H1 (cell line): ENCODE data around the gene CELSR1. TPM values are rescaled to one million over a fixed set of nuclear protein-coding genes. Genes with fewer than 3 reads are reported as not detected.

ENCODE experiments used
- CTCF ChIA-PET: fragments of 300-600 bp; sonication (Branson Sonifier 250); formaldehyde crosslinking; loops from one replicate; lab custom pipeline; 2021; ENCODE audit not compliant: partially characterized antibody; lab: Charles Lee
- POLR2A ChIA-PET: fragments of 300-600 bp; sonication (Branson Sonifier 250); formaldehyde crosslinking; loops from one replicate; lab custom pipeline; 2021; ENCODE audit warnings: inconsistent platforms; ENCODE audit not compliant: partially characterized antibody; lab: Charles Lee
- DNase-seq, 2 experiments: peaks; one replicate each; pipeline versions ENCODE4 v3.0.0 to v3.0.0-alpha.2; 2010 to 2022; ENCODE audit warnings: low spot score in 2 of 2, low read depth in 1 of 2, mixed read lengths in 1 of 2
- FAIRE-seq: peaks from 2 replicates; lab custom pipeline; 2011; peaks lifted over from hg19 to GRCh38; lab: Jason Lieb, UNC
- H2AFZ ChIP-seq: 2 replicates; pipeline ENCODE4 v1.8.1; 2012; ENCODE audit warnings: low read length, inconsistent platforms
- H2AK5ac ChIP-seq: 2 replicates; pipeline ENCODE4 v1.6.1; 2013; ENCODE audit warnings: low read depth, low read length
- H2BK120ac ChIP-seq: replicated peaks from 2 replicates; pipeline ENCODE3; 2013; ENCODE audit warnings: low read depth, low read length, inconsistent platforms
- H2BK12ac ChIP-seq: 2 replicates; pipeline ENCODE4 v1.6.1; 2013; ENCODE audit warnings: low read depth, low read length
- H2BK15ac ChIP-seq: 2 replicates; pipeline ENCODE4 v1.6.1; 2013; ENCODE audit warnings: low read length
- H2BK20ac ChIP-seq: 2 replicates; pipeline ENCODE4 v1.6.1; 2013; ENCODE audit warnings: low read length
- H2BK5ac ChIP-seq: 2 replicates; pipeline ENCODE4 v1.6.1; 2013; ENCODE audit warnings: low read depth, low read length
- H3K14ac ChIP-seq: 2 replicates; pipeline ENCODE4 v1.6.1; 2013; ENCODE audit warnings: inconsistent platforms; ENCODE audit not compliant: insufficient read length
- H3K18ac ChIP-seq: 2 replicates; pipeline ENCODE4 v1.6.1; 2013; ENCODE audit warnings: low read length; ENCODE audit errors: extremely low read depth
- H3K23ac ChIP-seq: 2 replicates; pipeline ENCODE4 v1.6.1; 2013; ENCODE audit warnings: inconsistent platforms; ENCODE audit not compliant: insufficient read length
- H3K23me2 ChIP-seq: 2 replicates; pipeline ENCODE4 v1.6.1; 2013; ENCODE audit warnings: low read depth, low read length
- H3K27ac ChIP-seq: 2 replicates; pipeline ENCODE4 v1.6.1; 2011; ENCODE audit warnings: low read depth, low read length, inconsistent platforms
- H3K27me3 ChIP-seq, 4 experiments: replicated peaks in 1 of 4; 1 replicate in 1 of 4; 2 replicates in 3 of 4; pipeline versions ENCODE4 v1.6.1 to v1.8.1; 2011 to 2013; ENCODE audit warnings: low read length in 3 of 4, mild to moderate bottlenecking in 3 of 4, inconsistent platforms in 2 of 4, mixed read lengths in 2 of 4, moderate library complexity in 1 of 4; ENCODE audit not compliant: control insufficient read depth in 3 of 4, insufficient read depth in 3 of 4; ENCODE audit errors: extremely low read depth in 1 of 4
- H3K36me3 ChIP-seq, 4 experiments: 2 replicates each; pipeline versions ENCODE4 v1.6.1 to v1.8.1; 2011 to 2013; ENCODE audit warnings: mild to moderate bottlenecking in 4 of 4, low read length in 3 of 4, moderate library complexity in 2 of 4, control low read depth in 1 of 4, inconsistent platforms in 1 of 4; ENCODE audit not compliant: insufficient read depth in 4 of 4, control insufficient read depth in 2 of 4
- H3K4ac ChIP-seq: replicated peaks from 2 replicates; pipeline ENCODE3; 2013; ENCODE audit warnings: low read length, low read depth, mixed read lengths, inconsistent platforms; ENCODE audit not compliant: insufficient read length
- H3K4me1 ChIP-seq, 4 experiments: replicated peaks in 1 of 4; 1 replicate in 1 of 4; 2 replicates in 3 of 4; pipeline versions ENCODE4 v1.6.1 to v1.8.1; 2011 to 2013; ENCODE audit warnings: low read length in 3 of 4, inconsistent platforms in 2 of 4, mixed read lengths in 1 of 4; ENCODE audit not compliant: insufficient read depth in 4 of 4, control insufficient read depth in 3 of 4
- H3K4me2 ChIP-seq, 2 experiments: 2 replicates each; pipeline versions ENCODE4 v1.6.1 to v1.8.1; 2011 to 2013; ENCODE audit warnings: low read depth in 2 of 2, low read length in 2 of 2, control low read depth in 1 of 2, inconsistent platforms in 1 of 2, mild to moderate bottlenecking in 1 of 2; ENCODE audit not compliant: insufficient read depth in 1 of 2
- H3K4me3 ChIP-seq, 4 experiments: fragments of 200-600, 300-600 bp in 1 of 4; sonication (generic), shearing (Covaris generic), sonication (Bioruptor Twin) in 1 of 4; 2 replicates each; pipeline versions ENCODE4 v1.5.1 to v1.8.1; 2011 to 2016; ENCODE audit warnings: low read length in 4 of 4, low read depth in 3 of 4, control low read depth in 2 of 4, inconsistent platforms in 2 of 4, mild to moderate bottlenecking in 2 of 4, mixed read lengths in 1 of 4, moderate library complexity in 1 of 4; ENCODE audit not compliant: insufficient read depth in 2 of 4; ENCODE audit errors: extremely low read depth in 1 of 4
- H3K56ac ChIP-seq: replicated peaks from 2 replicates; pipeline ENCODE3; 2013; ENCODE audit warnings: low read depth, mild to moderate bottlenecking, mixed read lengths, low read length, inconsistent platforms; ENCODE audit not compliant: insufficient read length
- H3K79me1 ChIP-seq: 2 replicates; pipeline ENCODE4 v1.6.1; 2013; ENCODE audit warnings: low read depth, low read length, control low read depth
- H3K79me2 ChIP-seq, 2 experiments: 2 replicates each; pipeline versions ENCODE4 v1.6.1 to v1.8.1; 2012 to 2013; ENCODE audit warnings: low read length in 2 of 2, mild to moderate bottlenecking in 2 of 2, inconsistent platforms in 1 of 2; ENCODE audit not compliant: insufficient read depth in 2 of 2, control insufficient read depth in 1 of 2
- H3K9ac ChIP-seq, 4 experiments: replicated peaks in 1 of 4; 1 replicate in 1 of 4; 2 replicates in 3 of 4; pipeline versions ENCODE4 v1.6.1 to v1.8.1; 2011 to 2013; ENCODE audit warnings: low read depth in 3 of 4, low read length in 3 of 4, control low read depth in 2 of 4, mild to moderate bottlenecking in 2 of 4, moderate library complexity in 2 of 4, inconsistent platforms in 1 of 4; ENCODE audit errors: extremely low read depth in 1 of 4
- H3K9me3 ChIP-seq, 2 experiments: 2 replicates each; pipeline versions ENCODE4 v1.6.1 to v1.8.1; 2012 to 2013; ENCODE audit warnings: mild to moderate bottlenecking in 2 of 2, moderate library complexity in 2 of 2, control low read depth in 1 of 2, inconsistent platforms in 1 of 2, low read depth in 1 of 2, low read length in 1 of 2, mixed read lengths in 1 of 2; ENCODE audit not compliant: insufficient read depth in 2 of 2
- H4K20me1 ChIP-seq, 2 experiments: replicated peaks in 1 of 2; 2 replicates each; pipeline versions ENCODE3 to v1.8.1; 2011 to 2013; ENCODE audit warnings: inconsistent platforms in 2 of 2, low read length in 2 of 2, mild to moderate bottlenecking in 1 of 2; ENCODE audit not compliant: insufficient read depth in 2 of 2, control insufficient read depth in 1 of 2
- H4K5ac ChIP-seq: 2 replicates; pipeline ENCODE4 v1.6.1; 2013; ENCODE audit warnings: low read length, low read depth, mixed read lengths, inconsistent platforms; ENCODE audit not compliant: insufficient read length
- H4K8ac ChIP-seq: 2 replicates; pipeline ENCODE4 v1.8.0; 2013; ENCODE audit warnings: mild to moderate bottlenecking, moderate library complexity, low read length, inconsistent platforms; ENCODE audit not compliant: insufficient read depth; ENCODE audit errors: extremely low read depth
- H4K91ac ChIP-seq: replicated peaks from 2 replicates; pipeline ENCODE3; 2013; ENCODE audit warnings: low read length, mixed read lengths, inconsistent platforms; ENCODE audit not compliant: insufficient read length
- EGR1 ChIP-seq: IDR thresholded peaks from 2 replicates; pipeline ENCODE4 v1.6.1; 2011; ENCODE audit warnings: low read depth, low read length, borderline replicate concordance
- HDAC2 ChIP-seq, 2 experiments: fragments of 300-600 bp in 1 of 2; sonication (generic) in 1 of 2; IDR thresholded peaks; 2 replicates each; pipeline ENCODE4 v1.6.1; 2011 to 2012; ENCODE audit warnings: low read depth in 2 of 2, low read length in 2 of 2, mild to moderate bottlenecking in 2 of 2, moderate library complexity in 2 of 2, borderline replicate concordance in 1 of 2, inconsistent platforms in 1 of 2
- TAF7 ChIP-seq: optimal IDR thresholded peaks from 2 replicates; pipeline ENCODE3; 2011; ENCODE audit warnings: low read depth, mild to moderate bottlenecking, inconsistent platforms, low read length, moderate library complexity, borderline replicate concordance
- USF2 ChIP-seq: IDR thresholded peaks from 2 replicates; pipeline ENCODE4 v1.6.1; 2011; ENCODE audit warnings: low read length, improper control_type of control experiment
- WGBS, 2 experiments: shearing (Covaris generic) in 1 of 2; methylation state at CpG; one replicate each; pipeline versions ENCODE4 v1.1.6 to v1.1.7; 2013 to 2015; ENCODE audit warnings: low lambda C conversion rate in 2 of 2, mixed read lengths in 2 of 2, inconsistent platforms in 1 of 2, low coverage in 1 of 2, missing lambda C conversion rate in 1 of 2; ENCODE audit not compliant: insufficient replicate concordance in 2 of 2, insufficient coverage in 1 of 2, insufficient read length in 1 of 2; ENCODE audit errors: extremely low coverage in 1 of 2, missing lambda C conversion rate in 1 of 2; 5-methylcytosine and 5-hydroxymethylcytosine counted together
- polyA plus RNA-seq, 7 experiments: library from polyadenylated mRNA; depleted of rRNA in 3 of 7; stranded (reverse) in 5 of 7; unstranded in 2 of 7; fragments of >200 nt in 5 of 7; fragments of 200-250 nt in 2 of 7; gene quantifications; 1 replicate in 5 of 7; 2 replicates in 1 of 7; 4 replicates in 1 of 7; pipeline versions ENCODE4 v1.2.1 to v1.2.3, GENCODE V29; 2011 to 2013; ENCODE audit warnings: missing spikeins in 2 of 7, mixed read lengths in 2 of 7
- total RNA-seq: library from RNA; stranded (reverse); fragmentation: NEBNext Ultra II Directional; extraction: Animal tissue kit (Norgen Biotek cat#: 25700); gene quantifications from 2 replicates; pipeline ENCODE4 v1.2.1, GENCODE V29; 2021

Gene CELSR1
- total and polyA plus RNA-seq, 2 of the 8 experiments (the other 6 are each of a cell fraction or from before 2014, with no cell fraction given) = 9.0 to 12.4 TPM

- no peak for FAIRE-seq
- Histone ChIP-seq H4K5ac (no peak overlapping the region), H2BK12ac (no peak overlapping the region), H3K4ac (no peak overlapping the region), H2BK120ac (no peak overlapping the region), H3K79me1 (no peaks in the 10 kb centered on the region), H2BK20ac (no peak overlapping the region), H2BK5ac (no peak overlapping the region), H3K4me3 (no peak overlapping the region), H3K23ac (no peak overlapping the region), H3K14ac (no peak overlapping the region), H2AK5ac (no peak overlapping the region), H3K9me3 (no peaks in the 10 kb centered on the region), H3K4me1 (peaks cover 0 to 30% (median 27%) of the 10 kb centered on the region in 4 experiments; a peak in 6 of 7 replicates), H3K23me2 (no peaks in the 10 kb centered on the region), H3K27me3 (no peaks in the 10 kb centered on the region), H3K18ac (no peak overlapping the region), H3K4me2 (no peak overlapping the region), H2BK15ac (no peak overlapping the region), H3K79me2 (no peaks in the 10 kb centered on the region), H3K27ac (no peak overlapping the region), H4K8ac (no peak overlapping the region), H4K91ac (no peak overlapping the region), H3K56ac (no peak overlapping the region), H4K20me1 (peaks cover 0 to 2% of the 10 kb centered on the region in 2 experiments), H3K36me3 (peaks cover 0 to 6% (median 0%) of the 10 kb centered on the region in 4 experiments; a peak in 2 of 8 replicates), H2AFZ (no peak overlapping the region), H3K9ac (no peak overlapping the region)
- POLR2A ChIA-PET = interaction anchor here (0.7 kb wide), 1 partner anchor 54 kb away, joined by 3 read pairs; no protein-coding TSS in a partner anchor
- DNase-seq = no peak
- WGBS, 2 experiments = 92% methylated on average over 19 of the region's 19 CpGs; no CpG with 5 or more reads in 1 of the 2 experiments
- CTCF ChIA-PET = interaction anchor here (0.8 kb wide), 1 partner anchor 15 kb away, joined by 3 read pairs; no protein-coding TSS in a partner anchor
- TF ChIP-seq TAF7 (no peak), EGR1 (no peak), USF2 (no peak), HDAC2 (IDR thresholded peaks at IDR 0.05; ENCODE audit: borderline replicate concordance in 1 of 2, low read depth in 2 of 2, low read length in 2 of 2) (no peak)
Measured at GRCh38 chr22:46380069-46380468, 157.4 kb downstream of the CELSR1 start.
